Measurements from ENCODE around the gene APCDD1.
"Not testable (repeated sequence)": the region's sequence is repeated elsewhere in the genome, so short reads cannot be mapped to it uniquely, and the experiment has no call there.

The APCDD1 gene

DNA sequence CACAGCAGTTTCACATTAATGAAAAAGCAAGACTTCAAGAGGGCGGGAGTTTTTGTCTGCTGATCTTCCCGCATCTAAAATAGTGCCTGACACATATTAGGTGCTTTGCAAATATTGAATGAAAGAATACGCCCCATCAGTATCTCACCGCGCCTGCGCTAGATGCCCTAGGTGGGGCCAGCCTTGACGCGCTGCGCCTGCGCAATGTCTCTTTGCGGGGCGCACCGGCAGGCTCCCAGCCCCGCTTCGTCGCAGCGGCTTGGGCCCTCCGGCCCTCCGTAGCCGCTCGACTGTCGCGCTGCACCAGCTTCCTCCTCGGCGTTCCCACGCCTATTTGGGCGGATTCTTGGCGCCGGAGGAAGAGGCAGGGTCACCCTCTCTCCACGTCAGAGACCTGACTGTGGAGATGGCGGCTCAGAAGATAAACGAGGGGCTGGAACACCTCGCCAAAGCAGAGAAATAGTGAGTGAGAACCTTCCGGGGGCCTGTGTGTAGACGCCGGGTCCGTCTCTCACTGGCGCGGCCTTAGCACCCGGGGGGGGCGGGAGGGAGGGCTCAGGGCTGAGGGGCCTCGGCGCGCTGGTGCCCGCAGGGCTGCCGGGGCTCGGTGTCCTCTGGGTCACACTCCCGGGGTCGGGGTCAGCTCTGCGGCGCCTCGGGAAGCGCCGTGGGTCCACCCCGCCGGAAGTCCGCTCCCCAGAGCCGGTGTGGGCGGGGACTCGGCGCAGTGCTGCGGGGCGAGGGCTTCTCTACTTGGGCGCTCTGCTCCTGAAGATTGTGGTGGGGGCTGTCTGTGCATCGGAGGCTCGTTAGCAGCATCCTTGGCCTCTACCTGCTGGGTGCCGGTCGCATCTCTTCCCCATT lies 71.5 kb downstream of the APCDD1 start, which contains the start of gene NAPG:
TSS of gene NAPG (plus strand) at position 331 of the 864 bp plus-strand sequence. CDS start at position 407, 76 bp downstream.
- peak; percentile 92 for DNase-seq (ENCODE audit: low spot score)

DNA sequence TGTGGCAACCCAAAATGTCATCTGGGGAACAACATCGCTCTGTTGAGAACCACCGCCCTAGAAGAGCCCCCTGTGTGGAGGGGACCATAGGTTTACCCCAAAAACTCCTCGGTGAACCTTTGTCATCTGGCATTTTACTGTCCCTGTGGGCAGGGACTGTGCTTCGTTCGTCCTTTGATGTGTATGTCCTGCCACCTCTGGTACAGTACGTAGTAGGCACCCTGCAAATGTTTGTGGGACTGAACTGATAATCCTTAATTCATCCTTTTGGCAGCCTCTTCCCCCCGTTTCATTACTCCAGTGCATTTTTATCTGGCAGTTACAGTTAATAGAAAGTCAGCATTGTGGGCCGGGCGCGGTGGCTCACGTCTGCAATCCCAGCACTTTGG lies 72.1 kb downstream of the APCDD1 start:
- no peak for DNase-seq (ENCODE audit: low spot score)

DNA sequence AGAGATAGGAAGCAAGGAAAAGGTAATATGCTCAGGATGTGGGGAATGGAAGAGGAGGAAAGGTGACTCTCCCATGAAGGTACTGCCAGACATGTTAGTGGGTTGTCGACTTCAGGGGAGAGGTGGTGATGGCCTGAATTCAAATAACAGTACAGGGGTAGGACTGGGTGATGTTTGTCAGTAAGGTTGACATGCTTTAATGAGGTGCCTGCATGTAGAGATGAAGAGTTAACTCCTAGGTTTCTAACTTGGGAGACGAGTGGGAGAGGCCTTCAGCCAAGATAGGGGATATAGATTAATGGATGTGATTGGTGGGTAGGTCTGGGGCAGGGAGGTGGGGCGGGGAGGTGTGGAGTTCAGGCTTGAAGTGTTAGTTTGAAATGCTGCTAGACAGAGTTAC lies 74.0 kb downstream of the APCDD1 start:
- no peak for DNase-seq (ENCODE audit: low spot score)

DNA sequence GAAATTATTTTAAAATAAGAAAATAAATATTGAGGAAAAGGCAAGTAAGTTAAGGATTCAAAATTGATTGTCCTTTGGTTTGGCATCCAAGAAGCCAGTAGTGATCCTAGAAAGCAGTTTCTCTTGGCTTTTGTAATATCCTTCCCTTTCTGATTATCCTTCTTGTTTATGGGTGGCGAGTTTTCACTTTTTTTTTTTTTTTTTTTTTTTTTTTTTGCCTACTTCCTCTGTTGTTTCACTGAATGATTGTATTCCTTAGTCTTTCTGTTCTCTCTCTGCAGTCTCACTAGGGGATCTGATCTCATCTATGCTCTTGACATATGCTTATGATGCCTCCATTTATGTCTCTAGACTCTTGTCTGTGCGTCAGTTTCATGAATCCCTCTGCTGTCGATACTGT lies 75.6 kb downstream of the APCDD1 start:
- DNase-seq (ENCODE audit: low spot score), result no peak

DNA sequence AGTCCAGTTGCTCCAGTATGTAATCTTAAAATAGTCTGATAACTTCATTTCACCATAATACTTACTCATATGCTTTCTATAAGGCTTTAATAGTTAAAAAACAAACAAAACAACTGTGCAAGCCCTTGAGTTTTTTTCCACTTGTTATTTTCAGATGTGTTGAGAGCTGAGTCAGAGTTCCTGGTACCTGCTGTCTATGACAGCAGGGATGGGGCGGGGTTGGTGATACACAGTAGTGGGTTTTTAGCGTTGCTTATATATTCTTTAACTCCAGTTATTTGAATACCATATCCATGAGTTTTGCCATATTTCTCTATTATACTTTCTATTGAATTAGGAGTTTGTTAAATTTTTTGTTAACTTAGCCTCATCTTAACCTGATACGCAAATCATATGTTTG lies 76.4 kb downstream of the APCDD1 start:
- DNase-seq (ENCODE audit: low spot score), result no peak

DNA sequence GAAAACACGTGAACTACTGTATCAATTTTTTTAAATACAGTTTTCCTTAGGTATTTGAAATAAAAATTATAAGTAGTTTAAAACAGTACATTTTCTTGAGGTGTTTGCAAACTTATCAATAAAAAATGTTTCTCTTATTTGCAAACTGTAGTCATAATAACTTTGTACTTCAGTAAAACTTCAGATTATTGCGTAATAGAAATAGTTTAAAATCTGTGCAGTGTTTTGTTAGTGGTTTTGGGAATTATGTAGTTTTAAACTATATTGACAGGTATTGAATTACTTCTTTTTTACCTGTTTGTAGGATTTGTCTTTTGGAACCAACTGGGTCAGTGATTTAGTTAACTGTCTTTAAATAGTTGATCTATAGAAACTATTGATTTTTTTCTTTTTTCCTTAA lies 78.7 kb downstream of the APCDD1 start:
- DNase-seq (ENCODE audit: low spot score), result no peak

DNA sequence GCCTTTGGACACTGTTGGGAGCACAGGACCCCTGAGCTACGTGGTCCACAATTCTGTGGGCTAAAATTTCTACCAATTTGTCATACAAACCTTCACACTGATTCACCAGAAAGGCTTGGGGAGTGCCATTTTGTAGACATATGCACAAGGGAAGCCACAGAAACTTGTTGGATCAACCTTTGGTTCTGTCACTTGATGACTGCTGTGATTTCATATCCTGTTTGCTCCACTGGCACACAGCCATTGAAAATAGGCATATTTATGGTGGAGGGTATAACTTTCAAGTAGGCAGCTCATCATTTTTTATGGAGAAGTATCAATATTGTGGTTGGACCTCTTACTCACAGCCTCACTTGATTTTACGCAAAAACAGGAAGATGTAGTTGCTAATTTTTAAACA lies 81.8 kb downstream of the APCDD1 start:
- no peak for DNase-seq (ENCODE audit: low spot score)

DNA sequence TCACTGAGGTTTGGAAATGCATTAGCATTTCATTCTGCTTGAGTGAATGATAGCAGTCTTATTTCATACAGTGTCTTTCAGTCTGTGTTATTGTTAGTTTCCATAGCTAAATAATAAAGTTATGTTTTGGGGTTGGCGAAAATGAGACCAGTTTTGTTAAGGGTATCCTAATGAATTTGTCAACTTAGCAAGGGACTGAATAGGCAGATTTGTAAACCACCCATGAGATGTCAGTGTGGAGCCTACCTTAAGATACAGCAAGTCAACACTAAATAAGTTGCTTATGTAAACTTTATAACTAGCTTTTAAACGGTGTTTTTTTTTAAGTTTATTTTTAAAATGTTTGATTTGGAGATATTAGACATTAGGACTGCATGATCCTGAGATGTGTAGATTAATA lies 83.3 kb downstream of the APCDD1 start:
- DNase-seq (ENCODE audit: low spot score), result no peak

DNA sequence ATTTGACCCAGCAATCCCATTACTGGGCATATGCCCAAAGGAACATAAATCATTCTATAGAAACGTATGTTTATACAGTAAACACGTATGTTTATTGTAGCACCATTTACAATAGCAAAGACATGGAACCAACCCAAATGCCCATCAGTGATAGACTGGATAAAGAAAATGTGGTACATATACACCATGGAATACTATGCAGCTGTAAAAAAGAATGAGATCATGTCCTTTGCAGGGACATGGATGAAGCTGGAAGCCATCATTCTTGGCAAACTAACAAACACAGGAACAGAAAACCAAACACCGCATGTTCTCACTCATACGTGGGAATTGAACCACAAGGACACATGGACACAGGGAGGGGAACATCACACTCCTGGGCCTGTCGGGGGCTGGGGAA lies 84.7 kb downstream of the APCDD1 start:
- not testable (repeated sequence) for DNase-seq (ENCODE audit: low spot score)

Data from CD4-positive, alpha-beta T cell treated with Interleukin-6 at 100 ng/mL for 8 hours (primary cell).